Measurements from ENCODE around the gene PKD1. TPM values are rescaled to one million over a fixed set of nuclear protein-coding genes. Genes with fewer than 3 reads are reported as not detected.
"Not testable (repeated sequence)": the region's sequence is repeated elsewhere in the genome, so short reads cannot be mapped to it uniquely, and the experiment has no call there.

PKD1 gene
- total RNA-seq, 1 experiment from 2014 or later, result 137 TPM

DNA sequence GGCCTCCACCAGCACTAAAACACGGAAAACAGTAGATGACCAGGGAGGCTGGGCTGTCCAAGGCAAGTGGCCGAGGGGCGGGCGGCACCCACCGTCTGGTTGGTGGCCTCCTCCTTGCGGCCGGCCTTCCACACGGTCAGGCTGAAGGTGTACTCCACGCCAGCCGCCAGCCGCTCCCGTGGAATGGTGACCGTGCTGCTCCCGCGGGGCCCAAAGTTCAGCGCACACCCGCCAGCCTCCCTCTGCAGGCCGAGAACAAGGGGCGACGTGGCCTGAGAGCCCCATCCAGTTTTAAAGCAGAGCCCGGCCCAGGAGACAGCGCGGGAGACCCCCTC lies 27.9 kb downstream of the PKD1 start:
- CTCF ChIA-PET; H3K4me2 ChIP-seq (ENCODE audit: low read length); H3K9me3 ChIP-seq (ENCODE audit: control insufficient read depth in 1 of 2, insufficient read depth in 1 of 2, low read depth in 1 of 2, low read length in 2 of 2); BruUV-seq (replicated peaks); H3K27ac ChIP-seq (ENCODE audit: low read depth, low read length); POLR2A ChIA-PET; RAD21 ChIA-PET (ENCODE audit: low non-redundant PET in 1 of 2, low total read pairs in 2 of 2, uncharacterized antibody in 2 of 2, unreplicated experiment in 2 of 2); H3K4me3 ChIP-seq (replicated peaks in 1 of 2; ENCODE audit: low read depth in 1 of 2, low read length in 2 of 2); H3K27me3 ChIP-seq (ENCODE audit: insufficient read depth, low read length); H3K9me2 ChIP-seq (ENCODE audit: insufficient read depth); H3K36me3 ChIP-seq (ENCODE audit: control insufficient read depth in 1 of 2, insufficient read depth in 2 of 2, low read length in 2 of 2); intact Hi-C loops (cut with micrococcal nuclease); H3K4me1 ChIP-seq (ENCODE audit: control insufficient read depth in 1 of 2, insufficient read depth in 2 of 2, low read length in 2 of 2); H3K9ac ChIP-seq (ENCODE audit: low read length); H3K79me2 ChIP-seq (ENCODE audit: insufficient read depth, low read length); H2AFZ ChIP-seq (ENCODE audit: low read depth, low read length, poor library complexity, severe bottlenecking); DNase-seq (ENCODE audit: low read depth, low spot score); H4K20me1 ChIP-seq (ENCODE audit: insufficient read depth): not testable (repeated sequence)
- ATAC-seq, result 0 out of 2 replicates have a peak, but pooled peaks have one; percentile 9

DNA sequence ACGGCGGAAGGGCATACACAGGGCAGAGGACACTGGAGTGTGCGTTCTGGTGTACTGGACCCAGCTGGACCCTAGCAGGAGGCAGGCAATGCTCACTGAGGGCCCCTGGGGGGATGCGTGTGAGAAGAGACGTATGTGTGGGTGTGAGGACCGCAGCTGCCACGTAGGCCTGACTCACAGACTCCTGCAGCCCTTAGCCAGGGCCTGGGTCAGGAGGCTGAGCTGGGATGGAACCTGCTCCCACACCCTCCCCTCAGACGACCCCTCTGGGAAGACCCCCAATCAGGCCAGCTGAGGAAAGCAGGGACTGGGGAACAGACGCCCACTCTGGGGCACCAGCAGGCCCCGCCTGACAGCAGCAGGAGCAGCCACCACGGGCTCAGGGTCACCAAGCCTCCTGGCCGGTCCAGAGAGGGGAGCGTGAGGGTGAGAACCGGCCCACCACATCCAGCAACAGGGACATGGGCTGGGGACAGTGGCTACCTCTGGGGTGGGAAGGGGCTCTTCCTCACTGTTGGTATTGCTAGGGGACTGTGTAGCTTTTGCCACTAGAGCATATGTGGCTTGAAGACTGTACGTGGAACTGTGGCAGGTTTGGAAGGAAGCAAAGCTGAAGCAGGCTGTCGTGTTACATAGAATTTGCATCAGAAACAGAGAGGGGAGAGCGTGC lies 28.4 kb downstream of the PKD1 start:
- POLR2A ChIA-PET; H3K9me3 ChIP-seq (ENCODE audit: control insufficient read depth in 1 of 2, insufficient read depth in 1 of 2, low read depth in 1 of 2, low read length in 2 of 2); intact Hi-C loops (cut with micrococcal nuclease); H3K4me3 ChIP-seq (replicated peaks in 1 of 2; ENCODE audit: low read depth in 1 of 2, low read length in 2 of 2); CTCF ChIA-PET; H3K36me3 ChIP-seq (ENCODE audit: control insufficient read depth in 1 of 2, insufficient read depth in 2 of 2, low read length in 2 of 2); H3K4me1 ChIP-seq (ENCODE audit: control insufficient read depth in 1 of 2, insufficient read depth in 2 of 2, low read length in 2 of 2); BruUV-seq (replicated peaks); H2AFZ ChIP-seq (ENCODE audit: low read depth, low read length, poor library complexity, severe bottlenecking); H3K79me2 ChIP-seq (ENCODE audit: insufficient read depth, low read length); H3K27me3 ChIP-seq (ENCODE audit: insufficient read depth, low read length); H3K9me2 ChIP-seq (ENCODE audit: insufficient read depth); H3K9ac ChIP-seq (ENCODE audit: low read length); H4K20me1 ChIP-seq (ENCODE audit: insufficient read depth); H3K27ac ChIP-seq (ENCODE audit: low read depth, low read length); DNase-seq (ENCODE audit: low read depth, low spot score); H3K4me2 ChIP-seq (ENCODE audit: low read length); RAD21 ChIA-PET (ENCODE audit: low non-redundant PET in 1 of 2, low total read pairs in 2 of 2, uncharacterized antibody in 2 of 2, unreplicated experiment in 2 of 2): not testable (repeated sequence)
- ATAC-seq, result 0 out of 2 replicates have a peak, but pooled peaks have one; percentile 16

DNA sequence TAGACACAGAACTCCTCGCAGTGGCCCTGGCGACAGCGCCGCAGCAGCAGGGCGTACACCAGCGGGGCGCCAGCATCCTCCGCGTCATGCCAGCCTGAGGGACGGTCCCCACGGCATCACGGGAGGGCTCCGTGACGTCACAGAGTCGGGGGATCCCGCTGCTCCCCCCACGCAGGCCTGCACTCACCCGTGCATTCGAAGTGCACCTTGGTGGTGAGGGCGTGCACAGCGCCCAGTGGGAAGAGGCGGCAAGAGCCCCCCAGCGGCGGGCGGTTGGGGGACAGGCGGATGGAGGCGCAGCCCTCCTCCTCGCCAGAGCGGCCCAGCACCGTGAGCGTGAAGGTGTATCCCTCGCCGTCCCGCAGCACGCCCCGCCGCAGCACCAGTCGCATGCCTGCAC lies 29.5 kb downstream of the PKD1 start:
- H3K36me3 ChIP-seq (ENCODE audit: control insufficient read depth in 1 of 2, insufficient read depth in 2 of 2, low read length in 2 of 2); ATAC-seq; POLR2A ChIA-PET; H3K4me3 ChIP-seq (replicated peaks in 1 of 2; ENCODE audit: low read depth in 1 of 2, low read length in 2 of 2); H3K79me2 ChIP-seq (ENCODE audit: insufficient read depth, low read length); H3K4me2 ChIP-seq (ENCODE audit: low read length); CTCF ChIA-PET; BruUV-seq (replicated peaks); DNase-seq (ENCODE audit: low read depth, low spot score); H3K9me2 ChIP-seq (ENCODE audit: insufficient read depth); intact Hi-C loops (cut with micrococcal nuclease); H3K9ac ChIP-seq (ENCODE audit: low read length); RAD21 ChIA-PET (ENCODE audit: low non-redundant PET in 1 of 2, low total read pairs in 2 of 2, uncharacterized antibody in 2 of 2, unreplicated experiment in 2 of 2); H3K9me3 ChIP-seq (ENCODE audit: control insufficient read depth in 1 of 2, insufficient read depth in 1 of 2, low read depth in 1 of 2, low read length in 2 of 2); H4K20me1 ChIP-seq (ENCODE audit: insufficient read depth); H2AFZ ChIP-seq (ENCODE audit: low read depth, low read length, poor library complexity, severe bottlenecking); H3K4me1 ChIP-seq (ENCODE audit: control insufficient read depth in 1 of 2, insufficient read depth in 2 of 2, low read length in 2 of 2); H3K27me3 ChIP-seq (ENCODE audit: insufficient read depth, low read length); H3K27ac ChIP-seq (ENCODE audit: low read depth, low read length): not testable (repeated sequence)

DNA sequence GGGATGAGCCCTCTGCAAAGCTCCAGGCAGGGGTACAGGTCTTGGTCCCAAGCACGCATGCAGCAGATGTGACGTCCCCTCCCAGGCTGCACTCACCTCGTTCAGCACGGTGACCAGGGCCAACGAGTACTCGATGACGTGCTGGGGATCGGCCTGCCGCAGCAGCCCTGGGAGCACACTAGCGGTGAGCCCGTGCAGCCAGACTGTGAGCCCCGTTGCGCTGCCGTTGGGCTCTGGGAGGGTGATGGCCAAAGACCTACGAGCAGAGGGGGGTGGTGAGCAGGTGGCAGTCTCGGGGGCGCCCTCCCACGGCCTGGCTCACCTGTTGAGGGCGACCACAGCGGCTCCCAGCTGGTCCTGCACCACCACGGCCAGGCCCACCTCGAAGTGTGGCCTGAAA lies 29.9 kb downstream of the PKD1 start:
- DNase-seq (ENCODE audit: low read depth, low spot score); intact Hi-C loops (cut with micrococcal nuclease): not testable (repeated sequence)

More for the DNA sequence above, 29.9 kb downstream of the PKD1 start:
- H3K4me2 ChIP-seq (ENCODE audit: low read length); H4K20me1 ChIP-seq (ENCODE audit: insufficient read depth); H3K9me3 ChIP-seq (ENCODE audit: control insufficient read depth in 1 of 2, insufficient read depth in 1 of 2, low read depth in 1 of 2, low read length in 2 of 2); H3K27me3 ChIP-seq (ENCODE audit: insufficient read depth, low read length); H2AFZ ChIP-seq (ENCODE audit: low read depth, low read length, poor library complexity, severe bottlenecking); H3K4me1 ChIP-seq (ENCODE audit: control insufficient read depth in 1 of 2, insufficient read depth in 2 of 2, low read length in 2 of 2); ATAC-seq; BruUV-seq (replicated peaks); H3K36me3 ChIP-seq (ENCODE audit: control insufficient read depth in 1 of 2, insufficient read depth in 2 of 2, low read length in 2 of 2); CTCF ChIA-PET; H3K27ac ChIP-seq (ENCODE audit: low read depth, low read length); H3K9me2 ChIP-seq (ENCODE audit: insufficient read depth); H3K79me2 ChIP-seq (ENCODE audit: insufficient read depth, low read length); POLR2A ChIA-PET; H3K4me3 ChIP-seq (replicated peaks in 1 of 2; ENCODE audit: low read depth in 1 of 2, low read length in 2 of 2); RAD21 ChIA-PET (ENCODE audit: low non-redundant PET in 1 of 2, low total read pairs in 2 of 2, uncharacterized antibody in 2 of 2, unreplicated experiment in 2 of 2); H3K9ac ChIP-seq (ENCODE audit: low read length): not testable (repeated sequence)

Measured in HCT116 (cell line).